Activated CD4-positive, CD25-positive, alpha-beta regulatory T cell treated with anti-CD3 and anti-CD28 coated beads, Interleukin-2, amount 50 U/mL, for 72 hours (primary cell): ENCODE measurements around the gene HTR3B.

Experiments used
- DNase-seq: peaks from one replicate; pipeline ENCODE4 v3.0.0; 2021

Gene HTR3B

DNA sequence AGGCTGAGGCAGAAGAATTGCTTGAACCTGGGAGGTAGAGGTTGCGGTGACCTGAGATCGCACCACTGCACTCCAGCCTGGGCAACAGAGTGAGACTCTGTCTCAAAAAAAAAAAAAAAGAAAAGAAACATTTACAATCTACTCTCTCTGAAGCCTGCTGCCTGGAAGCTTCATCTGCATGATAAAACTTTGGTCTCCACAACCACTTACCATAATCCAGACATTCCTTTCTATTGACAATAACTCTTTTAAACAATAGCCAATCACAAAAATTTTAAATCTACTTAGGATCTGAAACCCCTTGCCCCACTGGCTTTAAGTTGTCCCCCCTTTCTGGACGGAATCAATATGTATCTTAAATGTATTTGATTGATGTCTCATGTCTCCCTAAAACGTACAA, 45.3 kb downstream of the HTR3B start:
- DNase-seq = no peak

DNA sequence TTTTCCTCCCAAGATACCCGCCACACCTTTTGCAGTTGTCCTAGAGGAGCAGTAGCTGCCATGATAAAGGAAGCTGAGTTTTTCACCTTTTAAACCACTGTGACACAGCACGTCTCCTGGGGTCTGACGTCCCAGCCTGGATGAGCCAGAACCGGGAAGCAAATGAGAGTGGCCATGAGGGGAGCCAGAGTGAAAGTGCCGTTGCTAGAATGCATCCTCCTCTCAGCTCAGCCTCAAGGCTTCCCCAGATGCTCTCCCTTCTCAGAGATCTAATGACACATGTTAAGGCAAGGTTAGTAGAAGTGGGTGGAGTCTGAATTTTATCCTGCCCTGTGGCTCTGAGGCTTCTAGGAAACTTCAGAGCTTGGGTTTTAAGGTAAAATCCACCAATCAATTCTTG, 46.9 kb downstream of the HTR3B start:
- no peak for DNase-seq

DNA sequence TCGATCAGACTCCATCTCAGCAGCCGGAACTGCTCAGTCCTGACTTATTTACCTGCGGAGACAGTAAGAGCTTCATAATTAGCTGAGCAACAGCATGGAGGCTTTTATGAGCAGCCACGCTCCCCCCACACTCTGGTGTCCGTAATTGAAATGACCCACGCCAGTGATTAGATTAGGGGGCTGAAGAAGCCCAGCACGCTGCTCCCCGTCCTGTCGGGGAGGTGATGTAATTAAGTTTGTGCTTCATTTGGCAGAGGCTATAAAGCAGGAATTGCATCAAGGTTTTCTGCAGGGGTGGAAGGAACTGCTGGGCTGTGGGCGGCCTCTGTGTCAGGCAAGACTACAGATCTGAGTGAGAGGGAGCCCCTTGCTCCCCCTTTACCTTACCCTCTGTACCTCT, 47.5 kb downstream of the HTR3B start:
- no peak for DNase-seq

GRCh38 chr11:113952588-113952987, 48.0 kb downstream of the HTR3B start:
- DNase-seq = no peak

GRCh38 chr11:113954235-113954634, 49.6 kb downstream of the HTR3B start:
- DNase-seq = no peak

DNA sequence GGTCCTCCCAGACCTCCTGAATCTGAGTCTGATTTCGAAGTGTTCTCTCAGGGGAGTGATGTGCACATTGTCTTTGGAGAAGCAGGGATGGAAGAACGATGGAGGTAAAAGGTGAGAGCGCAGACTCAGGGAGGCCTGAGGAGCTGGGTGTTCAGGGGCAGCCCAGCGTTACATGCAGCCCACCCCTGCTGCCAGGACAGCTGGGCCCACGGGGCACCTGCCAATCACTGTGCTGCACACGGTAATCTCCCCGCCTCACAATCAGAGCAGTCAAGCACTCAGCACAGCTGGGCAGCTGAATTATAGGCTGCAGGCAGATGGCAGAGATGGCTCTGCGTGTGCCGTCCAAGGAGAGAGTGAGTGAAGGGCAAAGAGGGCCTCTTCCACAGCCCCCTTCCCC, 52.4 kb downstream of the HTR3B start:
- DNase-seq = no peak

- no peak for DNase-seq
These were observed 56.2 kb downstream of the HTR3B start for GRCh38 chr11:113960702-113961330.

- DNase-seq = no peak
These were observed 62.8 kb downstream of the HTR3B start for GRCh38 chr11:113967361-113967760.

- no peak for DNase-seq
These were observed 67.1 kb downstream of the HTR3B start for GRCh38 chr11:113971506-113972195.

DNA sequence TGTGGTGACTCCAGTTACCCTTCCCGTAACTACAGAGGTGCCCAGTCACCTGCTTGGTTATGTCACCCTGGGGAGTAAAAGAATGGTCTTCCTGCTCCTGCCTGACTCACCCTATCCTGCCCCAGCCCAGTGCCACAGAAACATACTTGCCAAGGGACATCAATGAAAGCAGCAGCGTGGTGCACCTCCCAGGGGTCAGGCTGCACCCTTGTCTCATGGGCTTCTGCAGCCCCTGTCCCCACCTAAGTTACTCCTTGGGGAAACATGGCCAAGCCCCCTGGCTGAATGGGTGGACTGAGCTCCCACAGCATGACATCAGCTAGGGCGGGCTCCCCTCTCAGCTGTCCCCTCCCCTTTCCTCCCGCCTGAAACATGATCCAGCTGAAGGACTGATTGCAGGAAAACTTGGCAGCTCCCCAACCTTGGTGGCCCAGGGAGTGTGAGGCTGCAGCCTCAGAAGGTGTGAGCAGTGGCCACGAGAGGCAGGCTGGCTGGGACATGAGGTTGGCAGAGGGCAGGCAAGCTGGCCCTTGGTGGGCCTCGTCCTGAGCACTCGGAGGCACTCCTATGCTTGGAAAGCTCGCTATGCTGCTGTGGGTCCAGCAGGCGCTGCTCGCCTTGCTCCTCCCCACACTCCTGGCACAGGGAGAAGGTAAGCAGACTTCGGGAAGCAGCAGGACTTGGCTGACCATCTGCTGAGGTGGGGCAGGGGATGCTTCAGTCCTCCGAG, 70.3 kb downstream of the HTR3B start, which contains the start of gene HTR3A:
HTR3A (plus strand) TSS at position 368 of the 730 bp plus-strand sequence; CDS start at position 586, 218 bp downstream.
- no peak for DNase-seq

GRCh38 chr11:113977071-113977490, 72.5 kb downstream of the HTR3B start:
- DNase-seq = no peak

DNA sequence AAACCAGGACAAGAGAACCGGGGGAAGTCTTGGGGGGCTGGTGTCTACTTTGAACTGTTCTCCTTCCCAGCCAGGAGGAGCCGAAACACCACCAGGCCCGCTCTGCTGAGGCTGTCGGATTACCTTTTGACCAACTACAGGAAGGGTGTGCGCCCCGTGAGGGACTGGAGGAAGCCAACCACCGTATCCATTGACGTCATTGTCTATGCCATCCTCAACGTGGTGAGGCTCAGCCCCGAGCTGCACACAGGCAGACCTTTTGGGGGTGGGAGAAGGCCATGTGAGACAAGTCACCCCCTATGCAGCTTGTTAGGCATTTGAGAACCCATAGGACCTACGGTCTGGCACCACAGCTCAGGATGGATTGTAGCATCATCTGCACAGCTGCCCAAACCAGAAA, 73.1 kb downstream of the HTR3B start:
- DNase-seq = no peak

DNA sequence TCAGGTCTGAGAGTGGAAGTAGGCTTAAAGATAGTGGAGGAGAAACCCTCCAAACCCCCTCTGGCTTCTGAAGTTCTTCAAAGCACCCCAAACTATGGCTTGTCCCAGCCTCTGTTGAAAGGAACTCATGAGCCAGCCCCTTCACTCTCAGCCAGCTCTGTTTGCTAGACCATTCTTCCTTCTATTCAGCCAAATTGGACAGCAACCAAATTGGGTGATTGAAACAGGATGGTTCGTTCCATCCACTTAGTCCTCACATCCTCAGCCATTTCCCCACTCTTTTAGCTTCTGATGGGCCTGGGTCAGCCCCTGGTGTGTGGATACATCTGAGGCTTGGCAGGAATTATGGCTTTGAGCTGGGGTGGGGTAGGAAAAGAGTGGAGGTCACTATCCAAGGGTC, 74.8 kb downstream of the HTR3B start:
- no peak for DNase-seq

GRCh38 chr11:113980785-113981184, 76.2 kb downstream of the HTR3B start:
- no peak for DNase-seq

- DNase-seq = no peak
These were observed 77.7 kb downstream of the HTR3B start for GRCh38 chr11:113982306-113982705.

DNA sequence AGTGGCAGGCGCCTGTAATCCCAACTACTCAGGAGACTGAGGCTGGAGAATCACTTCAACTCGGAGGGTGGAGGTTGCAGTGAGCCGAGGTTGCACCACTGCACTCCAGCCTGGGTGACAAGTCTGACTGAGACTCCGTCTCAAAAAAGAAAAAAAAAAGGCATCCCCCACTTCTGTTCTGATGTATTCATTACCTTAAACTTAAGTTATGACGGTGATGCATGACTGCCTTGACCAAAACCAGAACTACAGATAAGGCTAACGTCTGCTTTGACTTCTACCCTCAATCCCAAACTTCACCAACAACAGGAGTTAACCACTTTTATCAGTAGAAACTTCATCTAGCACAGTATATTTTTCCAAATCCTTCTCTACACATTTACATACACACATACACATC, 80.2 kb downstream of the HTR3B start:
- no peak for DNase-seq

DNA sequence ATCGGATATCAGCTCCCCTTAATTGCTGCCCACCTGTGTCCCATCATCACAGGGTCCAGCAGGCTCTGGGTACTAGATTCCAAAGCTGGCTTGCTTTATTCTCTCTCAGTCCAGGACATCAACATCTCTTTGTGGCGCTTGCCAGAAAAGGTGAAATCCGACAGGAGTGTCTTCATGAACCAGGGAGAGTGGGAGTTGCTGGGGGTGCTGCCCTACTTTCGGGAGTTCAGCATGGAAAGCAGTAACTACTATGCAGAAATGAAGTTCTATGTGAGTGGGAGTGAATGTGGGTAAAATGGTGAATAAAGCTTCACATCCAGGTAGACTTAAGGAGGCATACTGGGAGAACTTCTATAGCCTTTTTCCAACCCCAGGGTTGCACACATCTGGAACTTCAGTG, 81.3 kb downstream of the HTR3B start:
- DNase-seq = no peak

GRCh38 chr11:113986351-113987140, 82.0 kb downstream of the HTR3B start:
- no peak for DNase-seq

DNA sequence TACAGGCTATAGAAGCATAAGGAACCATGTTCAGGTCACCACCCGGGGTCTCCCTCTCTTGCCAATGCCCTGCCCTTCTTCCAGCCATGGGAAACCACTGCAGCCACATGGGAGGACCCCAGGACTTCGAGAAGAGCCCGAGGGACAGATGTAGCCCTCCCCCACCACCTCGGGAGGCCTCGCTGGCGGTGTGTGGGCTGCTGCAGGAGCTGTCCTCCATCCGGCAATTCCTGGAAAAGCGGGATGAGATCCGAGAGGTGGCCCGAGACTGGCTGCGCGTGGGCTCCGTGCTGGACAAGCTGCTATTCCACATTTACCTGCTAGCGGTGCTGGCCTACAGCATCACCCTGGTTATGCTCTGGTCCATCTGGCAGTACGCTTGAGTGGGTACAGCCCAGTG, 84.8 kb downstream of the HTR3B start:
- DNase-seq = no peak

- DNase-seq = no peak
These were observed 85.3 kb downstream of the HTR3B start for GRCh38 chr11:113989916-113990315.

DNA sequence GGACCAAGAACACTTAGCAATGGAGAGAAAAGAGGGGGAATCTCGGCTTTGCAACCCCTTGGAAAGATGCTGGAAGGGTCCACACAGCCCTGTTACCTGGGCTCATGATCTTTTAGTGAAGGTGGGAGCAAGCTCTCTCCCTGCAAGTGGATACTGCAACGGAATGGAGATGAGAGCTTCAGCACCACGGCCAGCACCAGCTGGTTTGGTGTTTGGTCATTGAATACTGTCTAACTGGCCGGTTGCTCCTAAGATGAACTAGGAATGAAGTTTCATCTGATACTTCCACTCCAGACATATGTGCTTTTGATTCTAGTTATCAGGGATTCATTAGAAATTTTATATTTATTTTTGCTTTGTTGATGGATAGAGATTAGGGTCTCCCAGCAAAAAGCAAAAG, 86.6 kb downstream of the HTR3B start:
- no peak for DNase-seq

- DNase-seq = no peak
These were observed 87.3 kb downstream of the HTR3B start for GRCh38 chr11:113991718-113992458.
